Measurements from ENCODE around the gene CPNE1.
A peak's percentile ranks its signal among the peaks of the same experiment; 100 is the strongest.

The CPNE1 gene

GRCh38 chr20:35638751-35639150, 25.9 kb downstream of the CPNE1 start:
- no peak overlapping the region for H3K4me3 ChIP-seq (replicated peaks; ENCODE audit: low read depth, low read length)
- no peak for DNase-seq (ENCODE audit: low read depth)
- TF ChIP-seq, protein P1, sequence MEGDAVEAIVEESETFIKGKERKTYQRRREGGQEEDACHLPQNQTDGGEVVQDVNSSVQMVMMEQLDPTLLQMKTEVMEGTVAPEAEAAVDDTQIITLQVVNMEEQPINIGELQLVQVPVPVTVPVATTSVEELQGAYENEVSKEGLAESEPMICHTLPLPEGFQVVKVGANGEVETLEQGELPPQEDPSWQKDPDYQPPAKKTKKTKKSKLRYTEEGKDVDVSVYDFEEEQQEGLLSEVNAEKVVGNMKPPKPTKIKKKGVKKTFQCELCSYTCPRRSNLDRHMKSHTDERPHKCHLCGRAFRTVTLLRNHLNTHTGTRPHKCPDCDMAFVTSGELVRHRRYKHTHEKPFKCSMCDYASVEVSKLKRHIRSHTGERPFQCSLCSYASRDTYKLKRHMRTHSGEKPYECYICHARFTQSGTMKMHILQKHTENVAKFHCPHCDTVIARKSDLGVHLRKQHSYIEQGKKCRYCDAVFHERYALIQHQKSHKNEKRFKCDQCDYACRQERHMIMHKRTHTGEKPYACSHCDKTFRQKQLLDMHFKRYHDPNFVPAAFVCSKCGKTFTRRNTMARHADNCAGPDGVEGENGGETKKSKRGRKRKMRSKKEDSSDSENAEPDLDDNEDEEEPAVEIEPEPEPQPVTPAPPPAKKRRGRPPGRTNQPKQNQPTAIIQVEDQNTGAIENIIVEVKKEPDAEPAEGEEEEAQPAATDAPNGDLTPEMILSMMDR (IDR thresholded peaks at IDR 0.05; ENCODE audit: low read length, missing control alignments): no peak

- TF ChIP-seq, protein P1 (IDR thresholded peaks at IDR 0.05; ENCODE audit: low read length, missing control alignments): no peak
- H3K4me3 ChIP-seq (replicated peaks; ENCODE audit: low read depth, low read length): no peak overlapping the region
- DNase-seq (ENCODE audit: low read depth): no peak
These were observed 27.4 kb downstream of the CPNE1 start for GRCh38 chr20:35637276-35637675.

DNA sequence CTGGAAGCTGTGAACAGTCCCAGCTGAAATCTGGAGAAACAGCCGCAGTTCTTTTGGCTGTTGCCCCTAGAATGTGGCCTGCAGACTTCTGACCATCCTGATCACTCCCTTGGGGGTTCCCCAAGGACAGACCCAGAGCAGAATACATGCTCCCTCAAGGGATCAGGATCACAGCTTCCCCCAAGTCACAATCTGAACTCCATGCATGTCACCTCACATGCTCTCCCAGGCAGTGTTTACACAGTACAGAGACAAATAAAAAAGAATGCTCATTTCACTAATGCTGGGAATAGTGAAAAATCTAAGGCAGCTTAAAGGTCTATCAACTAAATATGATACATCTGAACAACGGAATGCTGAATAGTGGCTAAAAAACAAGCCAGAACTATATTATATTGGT, 28.6 kb downstream of the CPNE1 start:
- TF ChIP-seq, protein P1 (IDR thresholded peaks at IDR 0.05; ENCODE audit: low read length, missing control alignments): no peak

DNA sequence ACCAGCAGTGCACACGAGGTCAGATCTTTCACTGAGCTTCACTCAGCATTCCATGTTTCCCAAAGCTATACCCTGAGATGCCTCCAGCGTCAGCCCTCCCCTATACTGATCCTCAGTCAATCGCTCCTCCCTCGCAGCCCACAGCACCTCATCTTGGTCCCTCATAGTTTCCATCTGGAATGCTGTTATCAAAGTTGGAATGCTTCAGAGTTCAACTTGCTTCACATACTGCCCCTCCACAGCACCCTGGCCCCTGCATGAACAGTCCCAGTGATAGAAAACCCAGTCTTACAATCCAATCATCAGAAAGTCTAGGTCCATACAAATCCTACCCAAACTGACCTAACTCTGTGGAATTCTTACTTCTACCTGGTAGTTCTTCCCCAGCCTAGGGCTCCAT, 29.0 kb downstream of the CPNE1 start:
- H3K4me3 ChIP-seq (replicated peaks; ENCODE audit: low read depth, low read length): no peak overlapping the region
- peak; percentile 39 for DNase-seq (ENCODE audit: low read depth)
- TF ChIP-seq, protein P1 (IDR thresholded peaks at IDR 0.05; ENCODE audit: low read length, missing control alignments): no peak

More for the DNA sequence above, 28.6 kb downstream of the CPNE1 start:
- DNase-seq (ENCODE audit: low read depth): no peak
- no peak overlapping the region for H3K4me3 ChIP-seq (replicated peaks; ENCODE audit: low read depth, low read length)

DNA sequence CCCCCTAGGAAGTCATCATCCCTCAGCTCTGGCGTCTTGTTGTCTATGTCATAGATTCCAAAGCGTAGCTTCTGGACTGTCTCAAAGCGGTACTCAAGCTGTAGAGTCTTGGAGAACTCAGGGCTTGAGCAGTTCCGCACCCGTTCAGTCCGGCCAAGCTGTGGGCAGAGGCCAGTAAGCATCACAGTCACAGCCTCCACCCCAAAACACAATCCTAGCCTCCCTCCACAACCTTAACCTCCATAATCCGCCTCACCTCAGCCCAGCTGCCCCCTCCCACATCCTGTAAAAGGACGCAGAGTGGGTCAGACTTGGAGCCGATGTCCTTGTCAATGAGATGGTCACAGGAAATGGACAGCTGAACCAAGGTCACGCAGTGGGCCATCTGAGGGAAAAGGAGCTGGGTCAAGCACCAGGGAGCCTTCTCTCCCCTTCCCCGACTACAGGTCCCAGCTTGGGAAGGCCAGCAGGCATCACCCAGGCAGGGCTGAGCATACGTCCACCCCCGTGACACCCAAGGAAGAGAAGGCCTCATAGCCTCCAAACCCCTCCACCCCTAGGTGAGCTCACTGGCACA, 32.1 kb downstream of the CPNE1 start:
- TF ChIP-seq, protein P1 (IDR thresholded peaks at IDR 0.05; ENCODE audit: low read length, missing control alignments): no peak

GRCh38 chr20:35630636-35631035, 34.1 kb downstream of the CPNE1 start:
- H3K4me3 ChIP-seq (replicated peaks; ENCODE audit: low read depth, low read length): no peak overlapping the region
- DNase-seq (ENCODE audit: low read depth): no peak
- TF ChIP-seq, protein P1 (IDR thresholded peaks at IDR 0.05; ENCODE audit: low read length, missing control alignments): no peak

More for the DNA sequence above, 32.1 kb downstream of the CPNE1 start:
- no peak for DNase-seq (ENCODE audit: low read depth)
- no peak overlapping the region for H3K4me3 ChIP-seq (replicated peaks; ENCODE audit: low read depth, low read length)

Data from fibroblast of pulmonary artery (primary cell).